Bronchus fibroblast of lung (primary cell): Measurements from ENCODE around the gene RPS3. TPM values are rescaled to one million over a fixed set of nuclear protein-coding genes. Genes with fewer than 3 reads are reported as not detected.

Experiments used
- total RNA-seq: library from RNA; depleted of rRNA; stranded (reverse); fragments of >200 nt; gene quantifications from 2 replicates; pipeline ENCODE4 v1.2.3, GENCODE V29; 2015

RPS3 gene
- total RNA-seq = 2,255 and 2,455 TPM in 2 replicates

DNA sequence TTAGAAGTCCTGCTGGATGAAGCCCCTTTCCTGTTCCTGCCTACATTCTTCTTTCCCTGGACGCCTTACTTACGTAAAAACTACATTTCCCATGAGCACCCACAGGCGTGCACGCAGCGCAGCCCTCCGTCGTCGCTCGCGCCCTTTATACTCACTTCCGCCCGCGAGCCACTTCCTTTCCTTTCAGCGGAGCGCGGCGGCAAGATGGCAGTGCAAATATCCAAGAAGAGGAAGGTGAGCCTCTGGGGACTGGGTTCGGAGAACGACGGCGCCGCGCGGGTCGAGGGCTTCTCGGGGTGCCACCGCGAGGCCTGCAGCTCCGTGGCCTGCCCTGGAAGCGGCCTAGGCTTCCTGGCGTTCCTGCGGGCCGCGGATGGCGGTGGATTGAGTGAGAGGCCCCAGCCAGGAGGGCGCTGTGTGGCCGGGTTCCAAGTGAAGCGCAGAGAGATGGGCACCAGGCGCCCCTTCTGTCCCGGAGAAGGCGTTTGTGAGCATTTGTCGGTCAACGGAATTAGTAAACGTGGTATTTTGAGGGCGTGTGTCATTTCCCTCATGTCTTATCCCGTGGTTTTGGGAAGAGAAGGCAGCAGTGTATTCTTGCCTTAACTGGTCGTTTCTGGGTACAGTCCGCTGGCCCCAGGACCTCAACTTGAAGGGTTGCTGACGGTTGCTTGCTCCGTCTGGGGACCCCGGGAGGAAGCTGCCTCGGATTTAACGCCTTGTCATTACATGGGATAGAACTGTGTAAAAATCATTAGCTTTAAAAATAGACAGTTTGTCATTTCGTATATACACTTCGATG lies at the start of gene RPS3:
TSS of gene RPS3 (plus strand) at position 175 of the 802 bp plus-strand sequence. CDS start at position 205, 30 bp downstream.

GRCh38 chr11:75351541-75351790 lies 47.9 kb upstream of the RPS3 start, which contains the start of gene ARRB1:
Gene ARRB1 (minus strand): TSS chr11:75351661. CDS start chr11:75351607, 54 bp downstream.

DNA sequence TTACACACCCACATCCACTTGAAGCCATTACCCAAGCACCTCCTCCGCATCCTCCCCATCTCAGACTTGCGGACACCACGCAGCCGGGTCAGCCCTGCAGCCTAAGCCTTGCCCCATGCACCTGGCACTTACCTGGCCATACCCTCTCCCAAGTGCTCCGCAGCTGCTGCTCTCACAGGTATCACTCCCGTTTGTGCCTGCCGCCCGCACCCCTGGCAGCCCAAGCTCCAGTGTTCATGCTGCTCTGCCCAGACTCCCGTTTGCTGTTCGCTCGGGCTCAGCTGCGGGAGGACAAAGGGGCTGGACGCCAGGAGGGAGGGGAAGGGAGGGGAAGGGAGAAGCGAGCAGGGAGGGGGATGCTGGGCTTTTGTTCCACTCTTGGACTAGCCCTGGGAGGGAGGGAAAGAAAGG lies 33.6 kb downstream of the RPS3 start, which contains the start of gene KLHL35:
TSS of gene KLHL35 (minus strand) at position 293 of the 411 bp plus-strand sequence. CDS start 2,574 bp downstream, outside the sequence.

Other genes with a start within 250 kb of the RPS3 start
- not detected in 2 replicates for gene SLCO2B1, start 248.4 kb upstream of the RPS3 start, total RNA-seq
- not detected in 2 replicates for gene TPBGL, start 158.7 kb upstream of the RPS3 start, total RNA-seq
- gene ARRB1, start 47.9 kb upstream of the RPS3 start, total RNA-seq = 4.5 and 5.2 TPM in 2 replicates
- 1.0 and 1.2 TPM in 2 replicates for gene KLHL35, start 33.7 kb downstream of the RPS3 start, total RNA-seq
- gene GDPD5, start 126.4 kb downstream of the RPS3 start, total RNA-seq = 1.5 and 2.0 TPM in 2 replicates
- 1,106 and 1,122 TPM in 2 replicates for gene SERPINH1, start 162.7 kb downstream of the RPS3 start, total RNA-seq